Esophagus squamous epithelium (tissue), 5 donors: ENCODE data around the gene FBXW5. TPM values are rescaled to one million over a fixed set of nuclear protein-coding genes. Genes with fewer than 3 reads are reported as not detected.

ENCODE experiments used
- DNase-seq: peaks from one replicate; lab custom pipeline; 2025; lab: John Stamatoyannopoulos, UW
- H3K27ac ChIP-seq, 4 donors: fragments of 200-600 bp; sonication (generic); one replicate each; pipeline ENCODE4 v1.5.1; 2016 to 2019; ENCODE audit warnings: mild to moderate bottlenecking in 1 of 4
- H3K27me3 ChIP-seq, 4 donors: fragments of 200-600 bp; sonication (generic); 1 replicate in 3 of 4; 2 replicates in 1 of 4; pipeline versions ENCODE4 v1.5.1 to v1.6.0; 2017 to 2021; ENCODE audit warnings: antibody characterized with exemption in 1 of 4
- H3K36me3 ChIP-seq, 3 donors: fragments of 200-600 bp; sonication (generic); one replicate each; pipeline ENCODE4 v1.5.1; 2016 to 2019
- H3K4me1 ChIP-seq, 3 donors: fragments of 200-600 bp; sonication (generic); one replicate each; pipeline ENCODE4 v1.5.1; 2017 to 2019
- H3K4me3 ChIP-seq, 4 donors: fragments of 200-600 bp; sonication (generic); 1 replicate in 3 of 4; 2 replicates in 1 of 4; pipeline ENCODE4 v1.5.1; 2016 to 2019; ENCODE audit warnings: mild to moderate bottlenecking in 2 of 4, moderate library complexity in 1 of 4
- H3K9me3 ChIP-seq, 3 donors: fragments of 200-600 bp; sonication (generic); one replicate each; pipeline ENCODE4 v1.5.1; 2016 to 2019
- POLR2A ChIP-seq, 4 donors: fragments of 450-650 bp; IDR thresholded peaks; one replicate each; pipeline ENCODE4 v1.6.1; 2017; ENCODE audit warnings: antibody characterized with exemption in 4 of 4, mild to moderate bottlenecking in 4 of 4, moderate library complexity in 3 of 4
- WGBS, 2 donors: methylation state at CpG; one replicate each; pipeline ENCODE4 v1.1.5; 2018; 5-methylcytosine and 5-hydroxymethylcytosine counted together
- intact Hi-C: fragments of 100-400 bp; cut with DNase I; formaldehyde crosslinking; loops from one replicate; pipeline ENCODE4 v1.15.0; 2022
- total RNA-seq, 4 donors: library from RNA; depleted of rRNA; stranded (reverse); fragments of >200 nt; gene quantifications; one replicate each; pipeline ENCODE4 v1.1.0, GENCODE V29; 2016
- TF ChIP-seq, protein P1 (sequence below), 6 experiments: fragments of 450-650 bp in 4 of 6; fragments of 200-600 bp in 2 of 6; sonication (generic) in 2 of 6; IDR thresholded peaks; one replicate each; pipeline ENCODE4 v1.5.1; 2016 to 2019; ENCODE audit warnings: antibody characterized with exemption in 6 of 6, mild to moderate bottlenecking in 4 of 6, moderate library complexity in 4 of 6
- donor health status: DM: yes; HTN: yes; CAD: no.

Gene FBXW5
- total RNA-seq, 4 donors from 2014 or later, result 146 to 210 (median 163) TPM

- Histone ChIP-seq H3K27me3 (no peaks in the 10 kb centered on the region), H3K27ac (no peak overlapping the region), H3K9me3 (no peaks in the 10 kb centered on the region), H3K4me1 (peaks cover 14 to 27% (median 18%) of the 10 kb centered on the region in 3 donors), H3K36me3 (no peaks in the 10 kb centered on the region), H3K4me3 (no peak overlapping the region)
- no peak for TF ChIP-seq POLR2A (IDR thresholded peaks at IDR 0.05)
- TF ChIP-seq, protein P1, sequence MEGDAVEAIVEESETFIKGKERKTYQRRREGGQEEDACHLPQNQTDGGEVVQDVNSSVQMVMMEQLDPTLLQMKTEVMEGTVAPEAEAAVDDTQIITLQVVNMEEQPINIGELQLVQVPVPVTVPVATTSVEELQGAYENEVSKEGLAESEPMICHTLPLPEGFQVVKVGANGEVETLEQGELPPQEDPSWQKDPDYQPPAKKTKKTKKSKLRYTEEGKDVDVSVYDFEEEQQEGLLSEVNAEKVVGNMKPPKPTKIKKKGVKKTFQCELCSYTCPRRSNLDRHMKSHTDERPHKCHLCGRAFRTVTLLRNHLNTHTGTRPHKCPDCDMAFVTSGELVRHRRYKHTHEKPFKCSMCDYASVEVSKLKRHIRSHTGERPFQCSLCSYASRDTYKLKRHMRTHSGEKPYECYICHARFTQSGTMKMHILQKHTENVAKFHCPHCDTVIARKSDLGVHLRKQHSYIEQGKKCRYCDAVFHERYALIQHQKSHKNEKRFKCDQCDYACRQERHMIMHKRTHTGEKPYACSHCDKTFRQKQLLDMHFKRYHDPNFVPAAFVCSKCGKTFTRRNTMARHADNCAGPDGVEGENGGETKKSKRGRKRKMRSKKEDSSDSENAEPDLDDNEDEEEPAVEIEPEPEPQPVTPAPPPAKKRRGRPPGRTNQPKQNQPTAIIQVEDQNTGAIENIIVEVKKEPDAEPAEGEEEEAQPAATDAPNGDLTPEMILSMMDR (IDR thresholded peaks at IDR 0.05), result no peak
- intact Hi-C loops, result no loop called here
- no peak for DNase-seq
- WGBS, 2 donors, result 89 to 95% methylated on average over 21 to 26 of the region's 44 CpGs
Observed at GRCh38 chr9:136952876-136953770, 8.6 kb upstream of the FBXW5 start.

DNA sequence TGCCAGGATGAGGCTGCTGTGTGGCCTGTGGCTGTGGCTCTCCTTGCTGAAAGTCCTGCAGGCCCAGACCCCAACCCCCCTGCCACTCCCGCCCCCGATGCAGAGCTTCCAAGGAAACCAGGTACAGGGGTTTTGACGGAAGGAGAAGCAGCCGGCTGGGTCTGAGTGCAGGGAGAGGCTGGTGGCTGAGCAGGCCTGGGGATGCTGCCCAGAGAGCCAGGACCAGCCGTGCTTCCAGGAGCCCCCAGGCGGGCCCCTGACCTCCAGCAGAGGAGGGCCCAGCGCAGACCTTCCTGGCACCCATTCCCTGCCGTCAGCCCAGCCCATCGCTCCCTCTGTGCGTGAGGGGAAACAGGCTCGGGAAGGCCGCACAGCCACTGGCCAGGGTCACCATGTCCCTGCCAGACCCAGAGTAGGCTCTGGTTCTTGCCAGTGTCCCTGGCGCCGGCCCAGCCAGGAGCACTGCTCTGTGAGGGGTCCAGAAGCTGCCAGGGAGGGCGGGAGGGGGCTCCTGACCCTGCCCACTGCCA is 7.8 kb upstream of the FBXW5 start:
- no peaks in the 10 kb centered on the region for H3K9me3 ChIP-seq
- TF ChIP-seq POLR2A (IDR thresholded peaks at IDR 0.05), result no peak
- TF ChIP-seq, protein P1 (IDR thresholded peaks at IDR 0.05), result no peak
- no peak overlapping the region for H3K27ac ChIP-seq
- DNase-seq, result no peak
- H3K4me3 ChIP-seq, result no peak overlapping the region
- WGBS, 2 donors, result 76 to 80% methylated on average over 1 to 5 of the region's 15 CpGs
- intact Hi-C loops, result no loop called here
- no peaks in the 10 kb centered on the region for H3K36me3 ChIP-seq
- H3K27me3 ChIP-seq, result no peaks in the 10 kb centered on the region
- H3K4me1 ChIP-seq, result peaks cover 17 to 34% (median 23%) of the 10 kb centered on the region in 3 donors

- no peaks in the 10 kb centered on the region for H3K27me3 ChIP-seq
- 40 to 90% methylated on average over 1 to 3 of the region's 14 CpGs for WGBS, 2 donors
- intact Hi-C loops, result no loop called here
- H3K36me3 ChIP-seq, result no peaks in the 10 kb centered on the region
- no peak for DNase-seq
- no peak within 1 kb of the TSS for H3K4me3 ChIP-seq
- peaks cover 17 to 41% (median 23%) of the 10 kb centered on the region in 3 donors for H3K4me1 ChIP-seq
- TF ChIP-seq, protein P1 (IDR thresholded peaks at IDR 0.05), result no peak
- no peak for TF ChIP-seq POLR2A (IDR thresholded peaks at IDR 0.05)
- no peaks in the 10 kb centered on the region for H3K9me3 ChIP-seq
- H3K27ac ChIP-seq, result no peak within 1 kb of the TSS
Observed at GRCh38 chr9:136951541-136952320, 7.2 kb upstream of the FBXW5 start, which contains the start of gene LCN12. TSS of gene LCN12 (plus strand) at chr9:136952273. CDS start at chr9:136952328, 55 bp downstream.

GRCh38 chr9:136950656-136951276 is 6.2 kb upstream of the FBXW5 start:
- intact Hi-C loops, result no loop called here

More at GRCh38 chr9:136950656-136951276, 6.2 kb upstream of the FBXW5 start:
- WGBS, 2 donors, result 31 to 35% methylated on average over 2 to 3 of the region's 9 CpGs
- TF ChIP-seq, protein P1 (IDR thresholded peaks at IDR 0.05), result no peak
- TF ChIP-seq POLR2A (IDR thresholded peaks at IDR 0.05), result no peak
- no peaks in the 10 kb centered on the region for H3K9me3 ChIP-seq
- H3K4me3 ChIP-seq, result peak overlapping the region; percentile 50 to 92 (median 64)
- no peaks in the 10 kb centered on the region for H3K36me3 ChIP-seq
- H3K4me1 ChIP-seq, result peaks cover 17 to 42% (median 23%) of the 10 kb centered on the region in 3 donors
- no peak for DNase-seq
- no peaks in the 10 kb centered on the region for H3K27me3 ChIP-seq
- H3K27ac ChIP-seq, result peak overlapping the region; percentile 91 to 94 (median 92)
